GM21423 (cell line): Measurements from ENCODE around the gene PPT2.
"Not testable (repeated sequence)": the region's sequence is repeated elsewhere in the genome, so short reads cannot be mapped to it uniquely, and the experiment has no call there.

Source experiments
- ATAC-seq: cut with Tn5 transposase; IDR thresholded peaks from one replicate; pipeline ENCODE4 v1.9.1; 2021; ENCODE audit warnings: mild to moderate bottlenecking, moderate library complexity; ENCODE audit not compliant: unreplicated experiment

The PPT2 gene

GRCh38 chr6:32203426-32204267, 49.7 kb downstream of the PPT2 start:
- ATAC-seq, result no peak

- no peak for ATAC-seq
Measured at GRCh38 chr6:32204268-32204715, 50.4 kb downstream of the PPT2 start.

GRCh38 chr6:32208996-32209395, 55.1 kb downstream of the PPT2 start:
- ATAC-seq, result no peak

GRCh38 chr6:32210191-32210601, 56.3 kb downstream of the PPT2 start:
- ATAC-seq, result no peak

GRCh38 chr6:32211432-32211831, 57.5 kb downstream of the PPT2 start:
- ATAC-seq, result not testable (repeated sequence)

GRCh38 chr6:32212076-32212760, 58.3 kb downstream of the PPT2 start:
- no peak for ATAC-seq
